PC-3 (cell line): Measurements from ENCODE around the gene MRPS18C. TPM values are rescaled to one million over a fixed set of nuclear protein-coding genes. Genes with fewer than 3 reads are reported as not detected.

Experiments
- ATAC-seq: fragments of 200-7000 bp; cut with Tn5 transposase; 2 replicates; pipeline ENCODE4 v1.9.1; 2020; ENCODE audit warnings: mild to moderate bottlenecking, moderate library complexity
- BruUV-seq: library from RNA; stranded (reverse); fragments of 400-500 nt; replicated peaks from 2 replicates; lab custom pipeline; 2021; lab: Mats Ljungman, UMichigan
- CTCF ChIA-PET: fragments of 300-600 bp; sonication (Branson Sonifier 250); formaldehyde crosslinking; loops from one replicate; lab custom pipeline; 2022; ENCODE audit warnings: antibody characterized with exemption; lab: Charles Lee
- POLR2A ChIA-PET: fragments of 300-600 bp; sonication (Branson Sonifier 250); formaldehyde crosslinking; loops from one replicate; lab custom pipeline; 2022; ENCODE audit warnings: antibody characterized with exemption; ENCODE audit not compliant: unreplicated experiment; lab: Charles Lee
- DNase-seq: peaks from one replicate; pipeline ENCODE4 v3.0.0-alpha.2; 2015
- H2AFZ ChIP-seq: fragments of 300-600 bp; sonication (generic); 2 replicates; pipeline ENCODE4 v1.6.0; 2016; ENCODE audit warnings: antibody characterized with exemption, low read length
- H3F3A ChIP-seq: fragments of 300-600 bp; sonication (generic); one replicate; pipeline ENCODE4 v1.6.0; 2017; ENCODE audit warnings: antibody characterized with exemption, low read length, control low read depth, mild to moderate bottlenecking; ENCODE audit not compliant: unreplicated experiment
- H3K27ac ChIP-seq: fragments of 300-600 bp; sonication (generic); 2 replicates; pipeline ENCODE4 v1.5.1; 2016; ENCODE audit warnings: mild to moderate bottlenecking, low read length
- H3K27me3 ChIP-seq: fragments of 300-600 bp; sonication (generic); 2 replicates; pipeline ENCODE4 v1.6.1; 2016; ENCODE audit warnings: low read length, mixed read lengths
- H3K36me3 ChIP-seq: fragments of 300-600 bp; sonication (generic); 2 replicates; pipeline ENCODE4 v1.6.1; 2016; ENCODE audit warnings: low read depth, mixed run types, low read length, mixed read lengths
- H3K4me1 ChIP-seq: fragments of 300-600 bp; sonication (generic); 2 replicates; pipeline ENCODE4 v1.5.1; 2016; ENCODE audit warnings: low read length; ENCODE audit not compliant: insufficient read depth
- H3K4me2 ChIP-seq: fragments of 300-600 bp; sonication (generic); 2 replicates; pipeline ENCODE4 v1.6.0; 2016; ENCODE audit warnings: low read length
- H3K4me3 ChIP-seq: fragments of 300-600 bp; sonication (generic); 2 replicates; pipeline ENCODE4 v1.5.1; 2016; ENCODE audit warnings: mild to moderate bottlenecking, low read length, mixed read lengths
- H3K79me2 ChIP-seq: fragments of 300-600 bp; sonication (generic); 2 replicates; pipeline ENCODE4 v1.6.1; 2017; ENCODE audit warnings: low read length, mixed read lengths
- H3K9ac ChIP-seq: fragments of 300-600 bp; sonication (generic); 2 replicates; pipeline ENCODE4 v1.6.0; 2016; ENCODE audit warnings: mild to moderate bottlenecking, low read length
- H3K9me2 ChIP-seq: fragments of 300-600 bp; sonication (generic); replicated peaks from 2 replicates; pipeline ENCODE4 v1.6.1; 2016; ENCODE audit warnings: mixed run types, low read length, mixed read lengths
- H3K9me3 ChIP-seq: fragments of 300-600 bp; sonication (generic); 2 replicates; pipeline ENCODE4 v1.6.1; 2016; ENCODE audit warnings: low read length, mixed read lengths
- H4K20me1 ChIP-seq: fragments of 300-600 bp; sonication (generic); 2 replicates; pipeline ENCODE4 v1.6.1; 2016; ENCODE audit warnings: low read length, mixed read lengths
- CTCF ChIP-seq: fragments of 300-600 bp; sonication (generic); conservative IDR thresholded peaks from 2 replicates; pipeline ENCODE4 v1.5.1; 2017; ENCODE audit warnings: antibody characterized with exemption, low read depth, mild to moderate bottlenecking, low read length
- EZH2 ChIP-seq: fragments of 300-600 bp; sonication (generic); IDR thresholded peaks from one replicate; pipeline ENCODE4 v1.6.1; 2017; ENCODE audit warnings: antibody characterized with exemption, mild to moderate bottlenecking, low read length; ENCODE audit not compliant: unreplicated experiment
- EZH2phosphoT487 ChIP-seq: fragments of 300-600 bp; sonication (generic); IDR thresholded peaks from 2 replicates; pipeline ENCODE4 v1.6.1; 2018; ENCODE audit warnings: mild to moderate bottlenecking, antibody characterized with exemption, low read length, borderline replicate concordance
- intact Hi-C: fragments of 100-400 bp; cut with micrococcal nuclease; formaldehyde crosslinking; loops from 2 replicates; pipeline ENCODE4 v1.9.0; 2023
- total RNA-seq: library from RNA; depleted of rRNA; stranded (reverse); fragments of >200 nt; gene quantifications from 2 replicates; pipeline ENCODE4 v1.2.3, GENCODE V29; 2014

The MRPS18C gene
- total RNA-seq, 1 experiment from 2014 or later, result 57.6 TPM

- POLR2A ChIA-PET, result interaction anchor here (0.7 kb wide), 1 partner anchor 26 kb away, joined by 4 read pairs; no protein-coding TSS in a partner anchor
- Histone ChIP-seq H3K4me2 (peak overlapping the region; percentile 90), H3K27me3 (no peaks in the 10 kb centered on the region), H3F3A (no peaks in the 10 kb centered on the region), H3K4me3 (peak overlapping the region; percentile 88), H2AFZ (peak overlapping the region; percentile 95; the same call in 1 of the 2 replicates), H3K9me3 (no peaks in the 10 kb centered on the region), H3K9me2 (no peaks in the 10 kb centered on the region), H3K79me2 (peaks cover 55% of the 10 kb centered on the region), H3K9ac (peak overlapping the region; percentile 93), H3K36me3 (peaks cover 20% of the 10 kb centered on the region), H4K20me1 (no peaks in the 10 kb centered on the region), H3K4me1 (peaks cover 11% of the 10 kb centered on the region), H3K27ac (no peak overlapping the region)
- ATAC-seq (no peak), DNase-seq (no peak)
- intact Hi-C loops, result no loop called here
- TF ChIP-seq CTCF, result no peak
- no peak for TF ChIP-seq EZH2phosphoT487
- TF ChIP-seq EZH2, result no peak
- no TSS peak for BruUV-seq
- CTCF ChIA-PET, result no interaction called here
Observed at GRCh38 chr4:83454686-83455085, 1.2 kb upstream of the MRPS18C start.

GRCh38 chr4:83456184-83456501 is 285 bp downstream of the MRPS18C start:
- H3K27ac ChIP-seq, result no peak overlapping the region
- H2AFZ ChIP-seq, result peak overlapping the region; percentile 89
- ChIA-PET POLR2A (no interaction called here), CTCF (no interaction called here)
- H3K4me1 ChIP-seq, result peaks cover 11% of the 10 kb centered on the region
- DNase-seq (no peak), ATAC-seq (no peak)
- H3K36me3 ChIP-seq, result peaks cover 20% of the 10 kb centered on the region
- no peaks in the 10 kb centered on the region for H3K9me3 ChIP-seq
- BruUV-seq, result TSS peak; percentile 82
- peaks cover 55% of the 10 kb centered on the region for H3K79me2 ChIP-seq
- no peaks in the 10 kb centered on the region for H3K27me3 ChIP-seq
- H3K9me2 ChIP-seq, result no peaks in the 10 kb centered on the region
- TF ChIP-seq EZH2 (no peak), CTCF (no peak), EZH2phosphoT487 (no peak)
- intact Hi-C loops, result no loop called here
- no peaks in the 10 kb centered on the region for H4K20me1 ChIP-seq
- H3K4me3 ChIP-seq, result peak overlapping the region; percentile 88
- no peaks in the 10 kb centered on the region for H3F3A ChIP-seq
- peak overlapping the region; percentile 93 for H3K9ac ChIP-seq
- peak overlapping the region; percentile 85 for H3K4me2 ChIP-seq

GRCh38 chr4:83473423-83473822 is 17.6 kb downstream of the MRPS18C start:
- no peak for TF ChIP-seq CTCF
- TF ChIP-seq EZH2, result no peak
- TF ChIP-seq EZH2phosphoT487, result no peak
- POLR2A ChIA-PET, result interaction anchor here (0.7 kb wide), 1 partner anchor 10 kb away, joined by 10 read pairs; no protein-coding TSS in a partner anchor
- DNase-seq (no peak), ATAC-seq (no peak)
- Histone ChIP-seq H3K27ac (no peak overlapping the region), H3K4me3 (no peak overlapping the region), H3K9ac (no peak overlapping the region), H4K20me1 (no peaks in the 10 kb centered on the region), H3K79me2 (no peaks in the 10 kb centered on the region), H3K4me2 (no peak overlapping the region), H3F3A (no peaks in the 10 kb centered on the region), H3K9me2 (no peaks in the 10 kb centered on the region), H2AFZ (no peak overlapping the region), H3K9me3 (no peaks in the 10 kb centered on the region), H3K27me3 (no peaks in the 10 kb centered on the region), H3K36me3 (no peaks in the 10 kb centered on the region; the same call in none of the 2 replicates), H3K4me1 (no peaks in the 10 kb centered on the region)
- intact Hi-C loops, result no loop called here
- BruUV-seq, result no TSS peak
- CTCF ChIA-PET, result no interaction called here
